Measurements from ENCODE around the gene VWA3A. TPM values are rescaled to one million over a fixed set of nuclear protein-coding genes. Genes with fewer than 3 reads are reported as not detected.

The VWA3A gene
- total RNA-seq, 2 donors from 2014 or later: 0.33 to 0.52 TPM

- ATAC-seq (no peak), DNase-seq (no peak)
- Histone ChIP-seq H3K9me3 (no peaks in the 10 kb centered on the region), H3K27me3 (no peaks in the 10 kb centered on the region), H3K36me3 (replicated peaks in 1 of 2; ENCODE audit: insufficient read depth in 1 of 2, low read depth in 2 of 2) (no peaks in the 10 kb centered on the region), H3K27ac (no peak overlapping the region), H3K4me1 (peaks cover 11% of the 10 kb centered on the region), H3K4me3 (no peak overlapping the region)
- 69 to 71% methylated on average over 3 of the region's 3 CpGs for WGBS, 2 donors
- no peak for TF ChIP-seq POLR2A (IDR thresholded peaks at IDR 0.05)
- TF ChIP-seq CTCF (IDR thresholded peaks at IDR 0.05): no peak
- intact Hi-C loops (cut with DNase I): no loop called here
Measured at GRCh38 chr16:22093331-22093730, 990 bp downstream of the VWA3A start.

DNA sequence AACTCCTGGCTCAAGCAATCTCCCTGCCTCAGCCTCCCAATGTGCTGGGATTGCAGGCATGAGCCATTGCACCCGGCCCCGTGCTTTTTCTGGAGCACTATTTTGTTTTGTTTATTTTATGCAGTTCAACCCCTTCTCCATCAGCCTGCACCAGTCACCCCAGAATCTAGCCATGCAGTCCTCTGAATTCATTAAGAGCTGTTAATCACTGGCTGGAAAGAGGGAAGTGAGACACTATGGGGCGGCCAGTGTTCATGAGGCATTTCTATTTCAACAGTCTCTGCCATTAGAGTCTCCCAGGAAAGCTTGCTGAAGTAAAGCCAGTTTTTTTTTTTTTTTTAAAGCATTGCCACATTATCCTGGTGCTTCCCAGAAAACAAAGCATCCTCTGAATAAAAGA, 1.7 kb downstream of the VWA3A start:
- intact Hi-C loops (cut with DNase I): no loop called here
- Histone ChIP-seq H3K27me3 (no peaks in the 10 kb centered on the region), H3K4me3 (no peak overlapping the region), H3K36me3 (replicated peaks in 1 of 2; ENCODE audit: insufficient read depth in 1 of 2, low read depth in 2 of 2) (no peaks in the 10 kb centered on the region), H3K9me3 (no peaks in the 10 kb centered on the region), H3K4me1 (peaks cover 11% of the 10 kb centered on the region), H3K27ac (no peak overlapping the region)
- 60 to 64% methylated on average over 3 of the region's 3 CpGs for WGBS, 2 donors
- ATAC-seq (no peak), DNase-seq (no peak)
- TF ChIP-seq POLR2A (IDR thresholded peaks at IDR 0.05): no peak
- TF ChIP-seq CTCF (IDR thresholded peaks at IDR 0.05): no peak

DNA sequence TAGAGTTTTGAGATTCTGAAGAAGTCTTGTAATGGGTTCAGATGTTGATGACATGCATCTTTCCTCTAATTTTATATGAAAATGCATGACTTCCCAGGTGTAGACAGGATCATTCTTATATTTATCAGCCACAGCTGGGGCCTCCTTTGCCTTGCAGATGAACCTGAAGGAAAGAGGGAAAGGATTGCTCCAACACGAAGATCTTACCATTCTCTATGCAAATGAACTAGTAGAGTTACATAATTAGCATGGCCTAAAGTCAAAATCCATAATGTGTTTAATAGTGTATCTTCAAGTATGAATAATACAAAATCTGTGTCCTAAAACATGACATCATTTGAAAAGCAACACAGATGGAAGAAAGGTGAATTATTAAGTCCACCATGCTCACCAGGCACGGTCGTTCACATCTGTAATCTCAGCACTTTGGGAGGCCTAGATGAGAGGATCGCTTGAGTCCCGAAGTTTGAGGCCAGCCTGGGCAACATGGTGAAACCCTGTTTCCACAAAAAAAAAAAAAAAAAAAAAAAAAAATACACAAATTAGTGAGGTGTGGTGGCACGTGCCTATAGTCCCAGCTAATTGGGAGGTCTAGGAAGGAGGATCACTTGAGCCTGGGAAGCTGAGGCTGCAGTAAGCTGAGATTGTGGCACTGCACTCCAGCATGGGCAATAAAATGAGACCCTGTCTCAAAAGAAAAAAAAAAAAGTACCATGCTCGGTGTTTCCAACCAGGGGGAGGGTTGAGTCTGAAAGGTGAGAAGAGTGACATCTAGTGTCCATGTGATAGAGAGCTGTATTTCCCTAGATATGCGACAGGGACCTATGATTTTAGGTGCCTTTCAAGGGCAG, 6.3 kb downstream of the VWA3A start:
- Histone ChIP-seq H3K27ac (no peak overlapping the region), H3K27me3 (no peaks in the 10 kb centered on the region), H3K36me3 (replicated peaks in 1 of 2; ENCODE audit: insufficient read depth in 1 of 2, low read depth in 2 of 2) (no peaks in the 10 kb centered on the region), H3K4me3 (no peak overlapping the region), H3K9me3 (no peaks in the 10 kb centered on the region), H3K4me1 (no peaks in the 10 kb centered on the region)
- intact Hi-C loops (cut with DNase I): no loop called here
- ATAC-seq (no peak), DNase-seq (peak in 1 of 4 donors; percentile 10)
- TF ChIP-seq CTCF (IDR thresholded peaks at IDR 0.05) (peak in 6 of 7 experiments; percentile 33 to 68 (median 55)), POLR2A (IDR thresholded peaks at IDR 0.05) (no peak)
- WGBS, 2 donors: 36 to 44% methylated on average over 8 of the region's 8 CpGs

- no peak for DNase-seq
Measured at GRCh38 chr16:22099256-22099975, 7.1 kb downstream of the VWA3A start.

More at GRCh38 chr16:22099256-22099975, 7.1 kb downstream of the VWA3A start:
- no peak for TF ChIP-seq CTCF (IDR thresholded peaks at IDR 0.05)
- TF ChIP-seq POLR2A (IDR thresholded peaks at IDR 0.05): no peak
- WGBS, 2 donors: 68 to 77% methylated on average over 9 of the region's 9 CpGs
- no peaks in the 10 kb centered on the region for H3K36me3 ChIP-seq (replicated peaks in 1 of 2; ENCODE audit: insufficient read depth in 1 of 2, low read depth in 2 of 2)
- H3K27ac ChIP-seq: no peak overlapping the region
- intact Hi-C loops (cut with DNase I): no loop called here
- no peak for ATAC-seq
- no peaks in the 10 kb centered on the region for H3K4me1 ChIP-seq
- H3K4me3 ChIP-seq: no peak overlapping the region
- no peaks in the 10 kb centered on the region for H3K27me3 ChIP-seq
- H3K9me3 ChIP-seq: no peaks in the 10 kb centered on the region

Measured in body of pancreas (tissue), 4 donors.